GM19239 (cell line): ENCODE measurements around the gene NTMT1.
"Not testable (repeated sequence)": the region's sequence is repeated elsewhere in the genome, so short reads cannot be mapped to it uniquely, and the experiment has no call there.

Source experiments
- DNase-seq: peaks from one replicate; pipeline ENCODE4 v3.0.0; 2011; ENCODE audit warnings: low spot score; ENCODE audit not compliant: insufficient read length
- FAIRE-seq: peaks from 2 replicates; lab custom pipeline; 2011; peaks lifted over from hg19 to GRCh38; lab: Jason Lieb, UNC

Gene NTMT1

DNA sequence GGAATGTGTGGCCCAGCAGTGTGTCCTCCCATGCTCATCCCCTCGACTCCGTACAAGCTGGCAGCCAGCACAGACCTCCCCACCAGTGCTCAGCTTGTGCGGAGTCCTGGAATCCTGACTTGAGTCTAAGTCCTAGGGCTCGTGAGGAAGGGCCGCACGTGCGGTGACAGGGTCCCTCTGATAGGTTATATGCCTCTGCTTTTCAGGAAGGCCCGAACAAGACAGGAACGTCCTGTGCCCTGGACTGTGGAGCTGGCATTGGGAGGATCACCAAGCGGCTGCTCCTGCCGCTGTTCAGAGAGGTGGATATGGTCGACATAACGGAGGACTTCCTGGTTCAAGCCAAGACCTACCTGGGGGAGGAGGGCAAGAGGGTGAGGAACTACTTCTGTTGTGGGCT, 7.9 kb downstream of the NTMT1 start:
- FAIRE-seq: no peak

DNA sequence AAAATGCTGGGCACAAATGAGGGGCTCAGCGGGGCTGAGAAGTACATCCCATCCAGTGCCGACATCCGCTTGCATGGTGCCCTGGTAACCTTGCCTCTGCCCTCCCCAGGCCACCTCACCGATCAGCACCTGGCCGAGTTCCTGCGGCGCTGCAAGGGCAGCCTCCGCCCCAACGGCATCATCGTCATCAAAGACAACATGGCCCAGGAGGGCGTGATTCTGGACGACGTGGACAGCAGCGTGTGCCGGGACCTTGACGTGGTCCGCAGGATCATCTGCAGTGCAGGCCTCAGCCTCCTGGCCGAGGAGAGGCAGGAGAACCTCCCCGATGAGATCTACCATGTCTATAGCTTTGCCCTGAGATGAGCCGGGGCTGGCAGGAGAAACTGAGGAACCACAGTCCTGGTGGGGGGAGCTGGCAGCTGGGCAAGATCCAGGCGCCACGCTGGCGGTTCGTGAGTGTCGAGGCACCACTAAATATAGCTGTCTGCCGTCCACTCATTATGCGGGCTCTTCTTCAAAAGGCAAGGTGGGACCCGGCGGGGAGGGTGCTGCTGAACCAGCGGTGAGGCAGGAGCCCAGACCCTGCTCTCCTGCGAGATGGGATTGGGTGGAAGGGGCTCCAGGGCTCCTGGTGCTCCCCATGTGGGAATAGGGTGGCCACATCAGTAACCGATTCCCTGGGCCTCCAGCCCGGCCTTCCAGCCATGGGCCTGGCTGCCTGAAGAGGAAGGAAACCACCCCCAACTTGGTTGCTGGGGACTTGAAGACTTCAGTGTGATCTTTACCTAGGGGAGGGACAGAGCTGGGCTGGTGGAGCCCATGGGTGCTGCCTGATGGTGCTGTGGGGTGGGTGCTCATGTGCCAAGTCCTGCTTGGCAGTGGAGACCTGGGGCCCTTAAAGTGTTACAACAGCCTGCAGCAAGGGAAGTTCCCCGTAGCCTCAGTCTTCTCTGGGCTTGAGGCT, 9.4 kb downstream of the NTMT1 start:
- DNase-seq (no peak), FAIRE-seq (no peak)

More for the DNA sequence above, 7.9 kb downstream of the NTMT1 start:
- DNase-seq: no peak

DNA sequence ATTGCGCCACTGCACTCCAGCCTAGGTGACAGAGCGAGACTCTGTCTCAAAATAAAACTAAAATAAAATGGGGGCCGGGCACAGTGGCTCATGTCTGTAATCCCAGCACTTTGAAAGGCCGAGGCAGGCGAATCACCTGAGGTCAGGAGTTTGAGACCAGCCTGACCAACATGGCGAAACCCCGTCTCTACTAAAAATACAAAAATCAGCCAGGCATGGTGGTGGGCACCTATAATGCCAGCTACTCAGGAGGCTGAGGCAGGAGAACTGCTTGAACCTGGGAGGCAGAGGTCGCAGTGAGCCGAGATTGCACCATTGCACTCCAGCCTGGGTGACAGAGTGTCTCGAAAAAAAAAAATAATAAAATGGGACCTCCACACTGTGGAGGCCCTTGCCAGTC, 10.4 kb downstream of the NTMT1 start:
- not testable (repeated sequence) for DNase-seq, FAIRE-seq

DNA sequence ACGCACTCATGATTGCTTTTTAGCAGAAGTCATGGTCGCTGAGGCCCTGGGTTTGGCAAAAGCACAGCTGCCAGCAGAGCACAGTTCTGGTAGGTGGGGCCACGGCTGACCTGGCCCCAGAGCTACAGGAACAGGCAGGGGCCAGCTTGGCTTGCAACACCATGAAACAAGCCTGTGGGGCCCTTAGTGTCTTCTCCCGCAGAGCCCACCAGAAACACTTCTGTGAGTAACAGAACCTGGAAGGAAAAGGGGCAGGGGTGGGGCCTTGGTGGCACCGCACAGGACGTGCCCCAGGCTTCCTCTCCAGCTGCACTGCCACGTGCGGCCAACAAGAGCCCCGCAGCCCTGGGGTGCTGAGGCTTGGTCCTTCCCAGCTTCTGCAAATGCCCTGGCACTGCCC, 11.1 kb downstream of the NTMT1 start:
- DNase-seq (no peak), FAIRE-seq (no peak)

DNA sequence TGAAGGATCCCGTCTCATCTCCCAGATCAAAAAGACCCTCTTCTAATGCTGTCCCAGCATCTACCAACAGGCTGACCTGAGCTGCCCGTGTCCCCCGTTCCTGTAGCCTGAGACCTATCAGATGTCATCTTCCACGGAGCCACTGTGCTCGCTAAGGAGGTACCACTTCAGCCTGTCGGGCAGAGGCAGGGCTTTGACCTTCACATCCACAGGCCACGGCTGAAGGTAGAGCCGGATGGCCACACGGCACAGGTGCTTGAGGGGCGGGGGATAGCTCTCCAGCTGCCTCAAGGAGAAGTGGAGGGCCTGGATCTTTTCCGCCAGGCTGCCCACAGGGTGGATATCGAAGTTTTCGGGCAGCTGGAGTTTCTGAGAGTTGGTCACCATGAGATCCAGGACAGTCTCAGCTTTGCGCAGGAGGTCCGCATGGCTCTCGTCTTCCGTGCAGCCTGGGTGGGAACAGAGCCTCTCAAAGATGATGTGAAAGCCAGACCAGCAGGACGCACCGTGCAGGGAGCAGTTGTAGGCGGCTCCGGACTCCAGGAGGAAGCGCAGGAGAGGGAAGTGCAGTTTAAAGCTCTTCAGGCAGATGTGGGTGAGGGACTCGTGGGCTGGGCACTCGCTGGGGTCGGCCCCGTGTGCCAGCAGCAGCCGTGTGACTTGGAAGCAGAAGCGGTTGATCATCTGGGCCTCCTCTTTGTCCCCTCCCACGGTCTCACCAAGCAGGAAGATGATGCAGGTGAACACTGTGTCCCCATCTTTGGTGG, 11.9 kb downstream of the NTMT1 start:
- DNase-seq (no peak), FAIRE-seq (no peak)

DNA sequence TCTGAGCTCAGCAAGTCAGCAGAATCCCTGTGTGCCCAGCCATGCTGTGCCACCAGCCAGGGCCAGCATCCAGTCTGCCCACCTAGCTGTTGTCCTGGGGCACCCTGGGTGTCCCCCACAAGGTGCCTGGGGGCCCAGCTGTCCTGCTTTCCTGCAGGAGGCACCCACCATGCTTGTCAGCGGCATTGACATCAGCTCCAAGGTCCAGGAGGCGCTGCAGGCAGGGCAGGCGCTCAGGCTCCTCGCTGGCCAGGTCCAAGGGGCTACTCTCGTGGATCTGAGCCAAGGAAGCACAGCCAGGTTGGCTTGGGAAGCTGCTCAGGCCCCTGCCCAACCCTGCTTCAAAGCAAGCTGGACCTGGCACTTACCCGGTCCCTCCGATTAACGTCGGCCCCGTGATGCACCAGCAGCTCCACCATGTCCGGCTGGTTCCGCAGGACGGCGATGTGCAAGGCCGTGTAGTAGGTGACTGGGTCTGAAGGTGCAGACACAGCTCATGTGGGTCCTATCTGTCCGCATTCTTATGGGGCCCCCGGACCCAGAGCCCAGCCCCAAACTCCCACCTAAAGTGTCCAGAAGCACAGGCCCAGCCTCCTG, 13.2 kb downstream of the NTMT1 start:
- FAIRE-seq: no peak

DNA sequence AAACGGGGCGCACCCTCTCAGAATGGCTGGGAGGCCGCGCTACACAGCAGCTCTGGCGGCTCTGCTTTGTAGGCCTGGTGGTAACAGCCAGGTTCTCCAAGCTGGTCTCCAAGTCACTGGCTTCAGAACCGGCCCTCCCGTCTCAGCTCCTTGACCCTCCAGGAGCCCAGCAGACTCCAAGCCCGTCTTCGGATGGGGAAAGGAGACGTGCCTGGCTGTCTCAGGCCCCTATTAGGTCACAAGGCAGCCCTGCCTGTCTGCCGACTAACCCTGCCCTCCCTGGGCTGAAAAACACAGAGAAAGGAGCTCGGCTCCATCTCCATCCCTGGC, 13.8 kb downstream of the NTMT1 start:
- FAIRE-seq (no peak), DNase-seq (no peak)

More for the DNA sequence above, 13.2 kb downstream of the NTMT1 start:
- no peak for DNase-seq

DNA sequence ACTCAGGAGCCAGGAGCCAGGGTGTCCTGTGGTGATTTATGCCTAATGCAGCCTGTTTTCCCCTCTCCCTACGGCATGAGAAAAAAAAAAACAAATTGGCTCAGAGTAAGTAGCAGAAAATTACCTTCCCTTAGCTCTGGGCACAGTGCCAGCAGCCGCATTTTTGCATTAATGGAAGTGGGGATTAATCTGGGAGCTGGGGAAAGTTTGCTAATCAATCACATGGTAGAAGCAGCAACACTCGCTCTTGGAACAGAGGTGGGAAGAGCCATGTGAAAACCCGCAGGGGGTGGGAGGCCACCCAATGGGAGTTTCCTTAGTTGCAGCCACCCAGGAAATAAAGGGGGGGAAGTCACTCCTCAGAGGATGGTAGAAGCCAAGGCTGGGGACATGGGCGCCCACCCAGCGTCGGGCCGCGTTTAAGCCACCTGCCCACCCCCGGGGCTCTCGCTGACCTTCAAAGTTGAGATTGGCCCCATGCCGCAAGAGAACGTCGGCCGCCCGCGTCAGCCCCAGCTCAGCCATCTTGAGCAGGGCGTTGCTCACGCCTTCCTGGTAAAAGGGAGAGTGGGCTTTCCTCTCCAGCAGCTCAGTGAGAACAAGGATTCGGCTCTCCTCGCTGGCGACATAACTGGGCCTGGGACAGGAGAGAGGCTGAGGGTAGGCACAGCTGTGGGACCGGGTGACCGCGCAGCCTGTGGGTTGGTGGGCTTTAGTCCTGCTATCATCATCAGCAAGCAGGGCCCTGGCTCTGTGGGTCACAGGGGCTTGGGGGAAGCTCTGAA, 14.3 kb downstream of the NTMT1 start:
- FAIRE-seq: no peak
- no peak for DNase-seq

DNA sequence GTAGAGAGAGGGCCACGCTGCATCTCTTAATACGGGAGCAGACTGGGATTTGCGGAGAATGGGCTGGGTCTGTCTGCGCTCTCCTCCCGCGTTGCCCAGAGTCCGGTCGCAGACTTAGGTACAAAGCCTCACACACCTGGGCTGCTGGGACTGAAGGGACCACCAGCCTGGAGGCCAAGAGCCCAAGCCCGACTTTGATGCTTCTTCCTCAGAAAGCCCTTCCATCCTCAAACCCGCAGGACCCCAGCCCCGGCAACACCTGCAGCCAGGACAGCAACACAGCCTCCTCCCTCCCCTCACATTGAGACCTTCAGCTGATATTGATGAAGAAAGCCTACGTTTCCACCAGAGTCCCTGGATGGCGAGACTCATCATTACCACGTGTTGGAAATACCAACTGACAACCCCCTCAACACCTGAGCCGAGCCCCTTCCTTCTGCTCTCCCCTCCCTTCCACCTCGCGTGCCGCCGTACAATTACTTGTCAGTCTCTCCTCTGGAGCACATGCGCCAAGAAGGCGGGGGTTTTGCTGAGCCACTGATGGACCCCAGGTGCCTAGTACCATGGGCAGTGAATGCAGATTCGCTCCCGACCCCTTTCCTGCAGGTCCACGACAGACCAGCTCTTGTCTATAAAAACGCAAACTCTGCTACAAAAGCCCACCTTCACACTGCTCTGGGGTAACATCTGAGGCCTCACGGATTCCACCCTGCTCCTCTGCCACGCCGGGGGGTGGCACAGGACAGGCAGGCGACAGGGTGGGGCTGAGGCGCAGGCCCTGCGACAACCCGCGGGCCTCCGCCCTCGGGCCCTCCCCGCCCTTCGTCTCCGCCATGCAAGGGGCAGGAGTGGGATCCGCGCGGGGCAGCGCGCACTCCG, 15.1 kb downstream of the NTMT1 start:
- FAIRE-seq (no peak), DNase-seq (no peak)

DNA sequence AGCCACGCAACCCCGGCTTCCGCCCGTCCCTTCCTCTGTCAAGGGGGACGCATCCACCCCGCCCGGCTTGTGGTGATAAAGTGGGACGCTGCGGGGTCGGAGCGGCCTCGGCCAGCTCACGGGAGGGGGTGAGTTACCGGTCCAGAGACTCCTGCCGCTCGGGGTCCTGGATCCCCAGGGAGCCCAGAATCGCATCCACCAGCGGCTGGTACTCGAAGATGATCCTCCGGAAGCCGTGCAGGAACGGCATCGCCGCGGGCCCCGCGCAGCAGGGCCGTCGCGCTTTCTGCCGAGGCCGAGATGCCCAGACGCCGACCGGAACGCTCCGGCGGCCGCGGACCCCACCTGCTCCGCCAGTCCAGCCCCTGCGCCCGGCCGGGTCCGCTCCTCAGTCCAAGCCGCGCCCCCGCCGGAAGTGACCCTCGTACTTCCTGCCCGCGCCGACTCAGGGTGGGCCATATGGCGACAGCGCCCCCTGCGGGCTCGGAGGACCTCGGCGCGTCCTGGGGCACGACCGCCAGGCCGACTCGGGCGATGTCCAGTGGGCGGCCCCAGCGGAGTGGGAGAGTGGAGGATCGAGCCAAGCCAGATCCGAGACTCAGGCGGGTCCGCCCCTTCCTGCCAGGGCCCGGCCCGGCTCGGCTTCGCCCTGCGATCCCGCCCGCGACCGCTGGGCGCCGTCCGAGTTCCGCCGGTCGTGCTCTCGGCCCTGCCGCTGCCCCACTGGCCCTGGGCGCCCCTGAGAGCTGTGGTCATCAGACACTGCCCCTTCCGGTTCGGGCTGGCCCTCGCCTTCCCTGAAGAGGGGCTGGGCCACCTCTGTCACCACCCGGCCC, 16.0 kb downstream of the NTMT1 start, which contains the start of gene ASB6:
ASB6 (minus strand) TSS at position 402 of the 836 bp plus-strand sequence; CDS start at position 250, 152 bp downstream.
- FAIRE-seq: peak; percentile 92
- DNase-seq: peak; percentile 100

DNA sequence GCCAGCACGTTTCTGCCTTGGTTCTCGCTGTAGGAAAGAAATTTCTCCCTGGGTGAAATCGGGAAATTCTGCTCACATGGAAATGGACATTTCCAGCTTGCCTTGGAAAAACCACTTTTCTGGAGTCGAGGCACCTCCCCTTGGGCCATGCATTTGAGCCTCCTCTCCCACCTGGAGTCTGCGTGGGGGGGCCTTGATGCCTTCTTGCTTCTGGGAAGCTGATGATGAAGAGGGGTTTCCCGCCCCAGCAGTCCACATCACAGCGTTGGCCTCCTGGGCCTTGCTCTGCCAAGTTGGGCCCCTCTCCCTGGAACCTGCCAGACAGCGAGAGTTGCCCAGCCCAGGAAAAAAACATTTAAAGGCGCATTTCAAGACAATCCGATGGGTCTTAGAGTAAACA, 17.7 kb downstream of the NTMT1 start:
- DNase-seq: no peak
- no peak for FAIRE-seq

DNA sequence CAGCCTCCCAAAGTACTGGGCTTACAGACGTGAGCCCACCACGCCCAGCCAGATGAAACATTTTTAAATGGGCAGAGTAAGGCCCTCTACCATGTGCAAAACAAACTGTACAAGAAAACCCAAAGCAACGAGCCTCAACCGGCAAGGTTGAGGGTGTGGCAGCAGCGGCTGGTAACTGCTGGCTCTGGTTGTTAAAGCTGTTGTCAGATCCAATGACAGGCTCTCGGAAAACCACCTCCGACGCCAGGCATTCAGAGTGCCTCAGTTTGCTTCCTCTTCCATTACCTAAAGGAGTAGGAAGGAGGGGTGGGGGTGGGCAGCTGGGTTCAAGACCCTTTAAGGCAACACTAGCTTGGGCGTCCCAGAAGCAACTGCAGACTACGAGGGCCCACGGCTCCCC, 18.4 kb downstream of the NTMT1 start:
- DNase-seq (no peak), FAIRE-seq (no peak)

DNA sequence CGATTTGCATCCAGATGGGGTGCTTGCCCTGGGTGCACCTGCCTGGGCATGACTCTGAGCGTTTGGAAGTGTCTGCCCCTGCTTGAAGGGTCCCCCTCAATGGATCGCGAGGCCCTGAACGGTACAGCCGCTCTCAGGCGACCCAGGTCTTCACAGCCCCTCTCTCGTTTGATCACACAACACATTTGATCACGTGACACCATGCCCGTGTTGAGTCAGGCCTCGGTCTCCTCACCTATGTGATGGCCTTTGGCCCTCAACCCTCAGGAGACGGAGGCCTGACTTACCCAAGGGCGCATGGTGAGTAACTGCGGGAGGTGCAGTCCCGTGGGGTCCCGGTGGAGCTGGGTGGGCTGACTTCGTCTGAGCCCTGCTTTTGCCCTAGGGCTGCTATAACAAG, 18.9 kb downstream of the NTMT1 start:
- no peak for DNase-seq
- no peak for FAIRE-seq

DNA sequence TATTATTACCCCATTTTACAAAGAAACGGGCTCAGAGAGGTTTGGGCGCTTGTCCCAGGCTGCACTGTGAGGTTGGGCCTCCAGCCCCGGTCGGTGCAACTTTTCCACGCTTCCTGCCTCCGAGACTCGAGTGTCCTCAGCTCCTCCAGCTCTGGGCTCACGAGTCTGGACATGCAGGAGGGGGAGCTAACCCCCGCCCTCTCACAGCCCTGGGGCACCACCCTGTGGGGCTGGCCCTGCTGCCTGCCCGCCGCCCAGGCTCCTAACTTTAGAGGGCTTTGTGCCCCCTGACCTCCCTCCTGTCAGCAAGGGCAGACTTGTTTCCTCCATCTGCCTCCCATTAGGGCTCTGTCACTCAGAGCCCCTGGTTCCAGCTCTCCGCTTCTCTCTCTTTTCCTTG, 20.3 kb downstream of the NTMT1 start:
- FAIRE-seq: no peak
- no peak for DNase-seq

DNA sequence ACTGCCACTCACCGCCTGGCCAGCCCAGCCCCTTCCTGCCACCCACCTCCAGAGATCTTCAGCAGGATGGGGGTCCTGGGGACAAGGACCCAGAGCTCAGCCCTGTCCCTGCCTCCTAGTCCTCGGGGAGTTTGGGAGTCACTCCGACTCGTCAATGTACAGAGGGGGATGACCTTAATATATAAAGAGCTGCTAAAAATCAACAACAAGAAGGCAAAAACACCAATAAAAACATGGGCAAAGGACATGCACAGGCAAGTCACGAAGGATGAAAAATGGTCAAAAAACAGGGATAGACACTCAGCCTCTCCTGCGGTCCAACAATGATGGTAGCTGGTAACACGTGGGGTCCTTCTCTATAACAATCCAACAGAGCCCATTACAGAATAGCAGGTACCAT, 20.7 kb downstream of the NTMT1 start:
- FAIRE-seq (no peak), DNase-seq (no peak)

DNA sequence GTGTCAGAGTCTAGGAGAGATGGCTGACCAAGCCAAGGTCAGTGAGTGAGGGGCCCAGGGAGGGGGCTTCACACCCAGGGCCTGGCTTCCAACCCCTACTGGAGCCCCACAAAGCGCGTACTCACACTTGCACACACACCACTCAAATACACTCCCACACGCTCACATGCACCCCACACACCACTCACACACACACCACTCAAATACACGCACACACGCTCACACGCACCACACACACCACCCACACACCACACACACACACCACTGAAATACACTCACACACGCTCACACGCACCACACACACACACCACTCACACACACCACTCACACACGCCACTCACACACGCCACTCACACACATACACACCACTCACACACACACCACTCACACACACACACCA, 21.7 kb downstream of the NTMT1 start:
- FAIRE-seq: no peak
- DNase-seq: no peak

DNA sequence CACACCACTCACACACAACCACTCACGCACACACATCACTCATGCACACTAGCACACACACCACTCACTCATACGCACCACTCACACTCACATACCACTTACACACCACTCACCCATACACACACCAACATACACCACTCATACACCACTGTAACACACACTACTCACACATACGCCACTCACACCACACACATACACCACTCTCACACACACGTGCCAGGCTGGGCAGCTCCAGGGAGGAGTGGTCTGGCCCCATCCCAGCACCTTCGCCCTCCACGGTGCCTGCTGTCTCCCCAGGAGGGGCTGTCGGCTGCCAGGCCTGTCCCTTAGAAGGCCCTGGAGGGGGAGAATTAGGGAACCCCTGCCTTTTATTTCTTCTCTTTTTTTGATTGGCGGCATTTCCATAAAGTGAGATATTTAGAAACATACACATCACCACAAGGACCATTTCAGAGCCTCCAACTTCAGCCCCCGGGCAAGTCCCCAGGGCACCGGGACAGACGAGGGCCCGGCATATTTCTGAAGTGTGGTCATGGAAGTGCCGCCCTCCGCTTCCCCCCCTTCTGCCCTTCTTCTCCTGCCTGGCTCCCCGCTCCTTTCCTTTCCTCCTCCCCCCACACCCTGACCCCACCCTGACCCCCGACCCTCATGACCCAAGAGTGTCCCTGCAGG, 22.3 kb downstream of the NTMT1 start:
- no peak for DNase-seq
- FAIRE-seq: no peak

DNA sequence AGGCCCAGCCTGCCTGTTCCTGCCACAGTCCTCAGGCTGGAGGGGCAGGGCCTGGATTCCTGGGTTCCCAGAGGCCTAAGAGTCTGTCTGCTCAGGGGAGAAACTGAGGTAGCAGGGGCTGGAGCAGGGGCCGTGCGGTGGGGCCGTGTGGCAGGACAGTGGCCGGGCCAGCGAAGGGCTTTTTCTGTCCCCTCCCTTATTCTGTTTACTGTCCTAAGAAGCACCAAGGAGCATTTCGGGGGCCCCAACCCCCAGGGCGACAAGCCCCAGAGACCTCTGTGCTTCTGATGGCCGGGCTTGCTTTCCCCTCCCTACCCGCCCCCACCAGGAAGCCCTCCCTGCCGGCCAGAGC, 22.8 kb downstream of the NTMT1 start:
- no peak for DNase-seq
- no peak for FAIRE-seq
